SK-N-MC (cell line): ENCODE results near the gene CFAP45.

Source experiments
- EZH2 ChIP-seq: fragments of 200-600 bp; sonication (generic); IDR thresholded peaks from one replicate; pipeline ENCODE4 v1.6.1; 2017; ENCODE audit warnings: antibody characterized with exemption
- POLR2AphosphoS5 ChIP-seq: IDR thresholded peaks from 2 replicates; pipeline ENCODE4 v1.6.1; 2012; ENCODE audit warnings: mild to moderate bottlenecking, low read depth, low read length, borderline replicate concordance

DNA sequence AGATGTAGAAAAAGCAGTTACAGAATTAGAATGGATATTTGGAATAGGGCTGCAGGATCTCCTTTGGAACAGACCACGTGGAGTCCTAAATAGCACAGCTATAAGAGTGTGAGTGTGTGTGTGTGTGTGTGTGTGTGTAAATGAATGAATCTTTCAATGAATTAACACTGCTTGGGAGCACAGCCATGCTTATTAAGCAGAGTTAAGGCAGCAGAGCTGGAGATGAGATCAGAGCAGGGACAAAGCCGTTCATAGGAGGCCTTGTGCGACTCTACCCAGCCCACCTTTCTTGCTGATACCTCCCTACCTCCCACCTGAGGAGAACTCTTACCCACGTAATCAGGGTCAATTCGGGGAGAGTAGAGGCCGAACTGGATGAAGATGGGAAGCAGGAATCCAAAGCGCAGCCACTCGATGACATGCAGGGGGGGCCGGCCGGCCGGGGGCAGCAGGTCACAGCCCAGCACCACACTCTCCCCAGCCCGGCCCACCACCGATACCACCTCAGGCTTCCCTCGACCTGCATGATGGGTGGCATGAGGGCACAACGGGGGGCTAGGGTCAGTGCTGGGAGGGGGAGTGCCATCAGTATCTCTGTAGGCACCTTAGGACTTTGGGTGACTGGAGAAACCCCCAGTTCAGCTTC, 42.8 kb upstream of the CFAP45 start:
- TF ChIP-seq EZH2, result no peak
- no peak for TF ChIP-seq POLR2AphosphoS5
